ENCODE results near the gene ADGRL2.

Gene ADGRL2

DNA sequence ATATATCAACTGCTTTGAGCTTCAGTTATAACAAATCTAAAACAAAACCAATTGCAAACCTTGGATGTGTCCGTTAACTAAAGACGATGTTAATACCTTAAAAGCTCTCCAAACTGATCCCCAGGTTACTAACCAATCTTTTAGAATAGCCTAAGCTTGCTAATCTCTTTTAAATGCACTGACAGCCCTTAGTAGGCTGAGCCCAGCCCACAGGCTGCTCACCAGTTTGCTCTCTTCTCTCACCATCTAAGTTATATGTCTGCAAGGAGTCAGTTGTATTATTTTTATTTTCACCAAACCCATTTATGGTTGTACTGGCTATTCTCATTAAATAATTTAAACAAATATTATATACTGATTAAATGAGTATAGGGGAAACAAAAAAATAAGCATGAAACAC lies 199.5 kb downstream of the ADGRL2 start:
- DNase-seq, result no peak

DNA sequence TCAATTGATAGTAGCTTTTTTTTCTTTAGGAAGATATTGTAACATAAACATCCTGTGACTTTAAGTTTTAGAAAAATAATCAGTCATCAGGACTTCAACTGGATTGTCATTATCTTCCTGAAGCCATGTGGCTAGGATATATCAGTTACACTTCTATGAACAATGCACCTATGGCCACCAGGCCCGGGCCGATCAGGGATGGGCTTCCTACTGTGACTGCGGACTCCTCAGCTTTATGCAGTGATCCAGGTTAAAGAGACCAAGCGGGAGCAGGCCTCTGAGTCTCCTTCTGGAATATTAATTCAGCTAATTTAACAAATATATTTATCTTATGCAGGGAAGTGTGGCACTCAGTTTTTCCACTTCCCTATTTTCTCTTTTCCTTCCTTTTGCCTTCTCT lies 200.6 kb downstream of the ADGRL2 start:
- DNase-seq, result no peak

DNA sequence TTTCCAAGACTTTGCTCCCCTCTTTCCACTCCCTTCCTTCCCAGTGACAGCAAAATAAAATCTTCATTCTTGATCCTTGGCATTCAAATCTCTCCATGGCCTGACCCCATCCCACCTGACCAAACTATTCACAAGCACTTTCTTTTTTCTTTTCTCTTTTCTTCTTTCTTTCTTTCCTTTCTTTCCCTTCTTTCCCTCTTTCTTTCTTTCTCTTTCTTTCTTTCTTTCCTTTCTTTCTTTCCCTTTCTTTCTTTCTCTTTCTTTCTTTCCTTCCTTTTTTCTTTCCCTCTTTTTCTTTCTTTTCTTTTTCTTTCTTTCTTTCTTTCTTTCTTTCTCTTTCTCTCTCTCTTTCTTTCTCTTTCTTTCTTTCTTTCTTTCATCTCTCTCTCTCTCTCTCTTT lies 207.1 kb downstream of the ADGRL2 start:
- DNase-seq, result no peak

DNA sequence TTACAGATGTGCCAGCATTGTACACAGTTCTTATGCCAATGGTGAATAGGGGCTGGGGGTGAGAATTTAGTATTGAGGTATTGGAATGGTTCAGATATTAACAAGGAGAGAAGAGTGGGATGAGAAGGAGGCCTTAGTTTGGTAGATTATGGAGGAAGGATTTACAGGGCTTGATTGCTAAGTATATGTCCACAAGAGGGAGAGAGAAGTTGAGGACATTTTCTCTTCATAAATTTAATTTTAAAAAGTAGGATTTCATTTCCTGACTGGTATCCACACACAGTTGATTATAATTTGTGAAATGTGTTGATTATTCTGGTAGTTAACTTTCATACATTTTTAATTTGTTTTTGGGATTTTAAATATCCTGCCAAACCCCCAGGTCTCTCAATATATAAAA lies 213.0 kb downstream of the ADGRL2 start:
- no peak for DNase-seq

DNA sequence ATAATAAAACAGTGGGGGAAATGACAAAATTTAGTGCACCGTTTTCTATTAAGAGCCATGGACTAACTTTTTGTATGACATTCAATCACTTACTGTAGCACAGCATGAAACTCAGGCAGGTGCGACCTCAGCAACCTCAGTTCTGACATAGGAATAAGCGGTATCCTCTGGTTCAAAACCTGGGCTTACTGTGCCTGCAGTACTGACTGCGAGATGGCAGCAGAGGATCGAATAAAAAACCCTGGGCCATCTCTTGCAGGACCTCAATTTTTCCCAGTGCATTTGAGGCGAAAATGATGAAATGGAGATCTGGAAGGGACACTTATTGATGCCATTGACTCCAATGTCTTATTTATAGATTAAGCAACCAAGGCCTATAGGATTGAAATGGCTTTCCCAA lies 214.7 kb downstream of the ADGRL2 start:
- DNase-seq, result no peak

DNA sequence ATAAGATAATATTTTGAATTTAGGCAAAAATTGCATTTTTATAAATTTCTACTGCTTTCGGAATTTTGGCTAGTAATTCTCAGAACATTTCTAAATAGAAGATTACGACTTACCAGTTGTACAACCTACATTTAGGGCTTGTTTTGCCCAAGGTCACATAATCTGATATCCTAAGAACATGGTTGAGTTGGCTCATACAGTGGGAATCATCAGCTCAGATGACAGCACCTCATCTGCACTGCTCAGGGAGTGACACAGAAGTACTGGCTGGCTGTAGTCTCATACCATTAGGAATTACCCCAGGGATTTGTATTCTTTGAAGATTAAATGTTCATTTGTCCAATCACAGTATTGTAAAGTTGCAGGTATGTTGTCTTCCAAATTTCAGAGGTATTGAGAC lies 217.6 kb downstream of the ADGRL2 start:
- DNase-seq, result no peak

DNA sequence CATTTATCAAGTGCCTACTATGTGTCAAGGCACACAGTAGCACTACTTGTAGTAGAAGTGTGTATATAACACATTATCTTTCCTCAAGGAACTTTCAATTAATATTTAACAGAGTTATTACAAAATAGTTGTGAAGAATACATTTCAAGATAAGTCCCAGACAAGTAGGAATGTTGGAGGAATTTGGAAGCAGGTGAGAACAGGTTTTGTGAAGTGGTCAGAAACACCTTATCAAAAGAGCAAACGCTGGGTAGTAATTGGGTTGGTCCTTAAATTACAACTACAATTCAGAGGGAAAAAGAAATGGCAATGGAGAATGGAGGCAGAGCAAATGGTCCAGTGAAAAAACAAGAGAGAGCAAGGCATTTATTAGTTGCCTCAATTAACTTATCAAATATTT lies 218.8 kb downstream of the ADGRL2 start:
- no peak for DNase-seq

DNA sequence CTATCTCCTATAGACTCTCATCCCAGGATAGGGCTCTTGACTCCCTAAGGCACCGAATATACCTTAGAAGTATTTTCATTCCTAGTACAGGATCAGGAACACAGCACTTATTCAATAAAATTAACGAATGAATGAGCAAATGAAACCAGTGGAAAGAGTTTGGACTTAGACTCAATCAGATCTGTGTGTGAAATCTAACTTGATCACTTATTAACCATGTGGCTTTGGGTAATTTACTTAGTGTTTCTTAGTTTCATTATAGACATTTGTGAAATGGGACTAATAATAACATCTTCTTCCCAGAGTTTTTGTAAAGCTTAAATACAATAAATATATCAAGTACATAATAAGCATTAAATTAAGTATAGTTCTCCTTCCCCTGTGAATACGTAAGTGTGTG lies 230.1 kb downstream of the ADGRL2 start:
- DNase-seq, result no peak

DNA sequence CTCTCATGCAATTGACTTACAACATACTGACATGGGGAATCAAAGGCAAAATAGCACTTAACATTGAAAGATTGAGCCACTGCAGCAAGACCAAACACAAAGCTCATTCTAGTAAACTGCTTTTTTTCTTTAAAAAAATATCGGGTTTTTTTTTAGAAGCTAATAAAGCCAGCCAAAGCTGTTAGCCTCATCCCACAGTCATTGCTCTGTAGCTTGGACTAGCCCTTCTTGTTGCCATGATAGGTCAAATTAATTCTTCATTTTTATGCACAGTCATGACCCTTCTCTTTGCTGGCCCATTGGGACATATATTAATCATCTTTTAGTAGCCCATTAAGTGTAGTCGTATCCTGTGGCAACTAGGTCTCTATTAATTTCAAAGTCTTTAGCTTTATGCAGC lies 231.3 kb downstream of the ADGRL2 start:
- DNase-seq, result no peak

DNA sequence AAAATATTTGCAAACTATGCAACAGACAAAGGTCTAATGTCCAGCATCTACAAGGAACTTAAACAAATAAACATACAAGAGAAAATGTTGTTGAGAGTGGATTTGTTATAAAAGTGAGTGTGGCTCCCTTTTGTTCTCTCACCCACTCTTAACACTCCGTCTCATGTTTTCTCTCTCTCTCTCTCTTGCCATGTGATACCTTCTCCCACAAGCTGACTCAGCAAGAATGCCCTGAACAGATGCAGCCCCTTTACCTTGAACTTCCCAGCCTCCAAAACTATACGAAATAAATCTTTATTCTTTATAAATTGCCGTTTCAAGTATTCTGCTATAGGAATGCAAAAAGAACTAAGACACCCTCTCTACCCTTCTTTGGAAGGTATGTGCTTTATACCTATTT lies 234.1 kb downstream of the ADGRL2 start:
- DNase-seq, result no peak

Measured in CD4-positive, alpha-beta T cell treated with Interleukin-17A for 4 hours (primary cell).